Activated naive CD4-positive, alpha-beta T cell treated with anti-CD3 and anti-CD28 coated beads, Interleukin-2, amount 50 U/mL, for 16 hours (primary cell): ENCODE measurements around the gene RPL34.
A peak's percentile ranks its signal among the peaks of the same experiment; 100 is the strongest.
"Not testable (repeated sequence)": the region's sequence is repeated elsewhere in the genome, so short reads cannot be mapped to it uniquely, and the experiment has no call there.

Experiments
- DNase-seq: peaks from one replicate; pipeline ENCODE4 v3.0.0-alpha.2; 2020

The RPL34 gene

GRCh38 chr4:108620101-108620932 is at the start of gene RPL34:
RPL34 (plus strand) TSS chr4:108620576; CDS start chr4:108621960, 1,384 bp downstream.
- peak; percentile 98 for DNase-seq

- no peak for DNase-seq
These were observed 49.3 kb upstream of the RPL34 start for GRCh38 chr4:108570993-108571569.

GRCh38 chr4:108574402-108574801 is 46.0 kb upstream of the RPL34 start:
- DNase-seq = no peak

- no peak for DNase-seq
These were observed 39.3 kb upstream of the RPL34 start for GRCh38 chr4:108581083-108581482.

- DNase-seq = no peak
These were observed 33.6 kb upstream of the RPL34 start for GRCh38 chr4:108586778-108587177.

DNA sequence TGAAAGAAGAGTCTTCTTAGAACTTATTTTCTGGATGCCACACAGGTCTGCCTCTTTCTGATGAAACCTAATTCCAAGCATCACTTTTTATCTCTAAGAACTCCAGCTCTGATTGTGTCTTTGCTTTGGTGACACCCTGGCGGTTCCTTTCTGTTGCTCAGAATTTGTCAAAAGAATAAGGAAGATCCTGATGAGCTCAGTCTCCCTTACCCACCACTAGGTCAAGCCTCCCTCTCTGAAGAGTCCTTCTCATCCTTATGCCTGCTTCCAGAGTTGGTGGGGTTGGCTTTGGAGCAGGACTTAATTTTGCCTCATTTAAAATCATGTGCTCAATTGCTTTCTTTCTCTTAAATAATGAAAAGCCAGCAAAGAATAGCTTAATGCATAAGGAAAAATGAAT is 31.5 kb upstream of the RPL34 start:
- DNase-seq = no peak

- DNase-seq = no peak
These were observed 30.4 kb upstream of the RPL34 start for GRCh38 chr4:108589961-108590360.

- DNase-seq = no peak
These were observed 29.6 kb upstream of the RPL34 start for GRCh38 chr4:108590776-108591175.

GRCh38 chr4:108592674-108592986 is 27.7 kb upstream of the RPL34 start:
- no peak for DNase-seq

GRCh38 chr4:108594296-108594695 is 26.1 kb upstream of the RPL34 start:
- DNase-seq = not testable (repeated sequence)

GRCh38 chr4:108596344-108596743 is 24.0 kb upstream of the RPL34 start:
- DNase-seq = no peak

DNA sequence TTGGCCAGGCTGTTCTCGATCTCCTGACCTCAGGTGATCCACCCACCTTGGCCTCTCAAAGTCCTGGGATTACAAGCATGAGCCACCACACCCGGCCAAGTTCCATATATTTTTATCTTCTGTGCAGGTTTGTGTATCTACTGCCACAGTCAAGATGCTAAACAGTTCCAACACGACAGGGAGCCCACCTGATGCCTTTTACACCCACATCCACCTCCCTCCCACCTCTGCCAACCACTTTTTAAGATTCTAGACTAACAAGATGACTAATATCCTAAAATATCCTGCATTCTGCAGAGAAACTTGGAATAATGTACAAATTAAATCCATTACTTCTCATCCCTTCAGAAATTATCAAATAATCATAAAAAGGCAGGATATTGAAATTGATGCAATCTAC is 19.3 kb upstream of the RPL34 start:
- DNase-seq = no peak

DNA sequence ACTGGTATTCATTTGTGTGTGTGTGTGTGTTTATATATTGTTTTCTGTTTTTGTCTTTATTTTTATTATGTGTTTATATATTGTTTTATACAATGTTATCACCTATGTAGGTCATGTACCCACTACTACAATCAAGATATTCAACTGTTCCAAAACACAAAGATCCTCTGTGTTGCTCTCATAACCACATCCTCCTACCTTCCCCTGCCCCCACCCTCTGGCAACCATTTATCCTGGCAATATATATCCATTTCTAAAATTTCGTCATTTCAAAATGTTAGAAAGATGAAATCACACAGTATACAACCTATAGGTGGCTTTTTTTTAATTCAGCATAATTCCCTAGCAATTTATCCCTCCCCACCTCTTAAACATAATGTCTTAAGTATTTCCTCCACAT is 18.8 kb upstream of the RPL34 start:
- DNase-seq = no peak

DNA sequence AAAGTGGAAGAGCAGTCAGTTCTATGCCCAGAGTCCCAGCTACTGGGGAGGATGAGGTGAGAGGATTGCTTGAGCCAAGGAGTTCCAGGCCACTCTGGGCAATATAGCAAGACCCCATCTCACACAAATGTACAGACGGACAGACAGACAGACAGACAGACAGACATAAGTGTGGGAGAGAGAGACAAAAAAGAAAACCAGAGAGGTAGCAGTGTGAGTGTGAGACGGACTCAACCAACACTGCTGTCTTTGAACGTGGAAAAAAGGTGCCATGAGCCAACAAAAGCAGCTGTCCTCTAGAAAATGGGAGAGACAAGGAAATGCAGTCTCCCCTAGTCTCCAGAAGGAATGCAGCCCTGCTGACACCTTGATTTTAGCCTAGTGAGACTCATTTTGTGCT is 18.2 kb upstream of the RPL34 start:
- DNase-seq = no peak

- DNase-seq = no peak
These were observed 13.1 kb upstream of the RPL34 start for GRCh38 chr4:108607079-108607815.

- DNase-seq = no peak
These were observed 9.0 kb upstream of the RPL34 start for GRCh38 chr4:108611365-108611764.

- DNase-seq = no peak
These were observed 8.0 kb upstream of the RPL34 start for GRCh38 chr4:108612365-108612764.

DNA sequence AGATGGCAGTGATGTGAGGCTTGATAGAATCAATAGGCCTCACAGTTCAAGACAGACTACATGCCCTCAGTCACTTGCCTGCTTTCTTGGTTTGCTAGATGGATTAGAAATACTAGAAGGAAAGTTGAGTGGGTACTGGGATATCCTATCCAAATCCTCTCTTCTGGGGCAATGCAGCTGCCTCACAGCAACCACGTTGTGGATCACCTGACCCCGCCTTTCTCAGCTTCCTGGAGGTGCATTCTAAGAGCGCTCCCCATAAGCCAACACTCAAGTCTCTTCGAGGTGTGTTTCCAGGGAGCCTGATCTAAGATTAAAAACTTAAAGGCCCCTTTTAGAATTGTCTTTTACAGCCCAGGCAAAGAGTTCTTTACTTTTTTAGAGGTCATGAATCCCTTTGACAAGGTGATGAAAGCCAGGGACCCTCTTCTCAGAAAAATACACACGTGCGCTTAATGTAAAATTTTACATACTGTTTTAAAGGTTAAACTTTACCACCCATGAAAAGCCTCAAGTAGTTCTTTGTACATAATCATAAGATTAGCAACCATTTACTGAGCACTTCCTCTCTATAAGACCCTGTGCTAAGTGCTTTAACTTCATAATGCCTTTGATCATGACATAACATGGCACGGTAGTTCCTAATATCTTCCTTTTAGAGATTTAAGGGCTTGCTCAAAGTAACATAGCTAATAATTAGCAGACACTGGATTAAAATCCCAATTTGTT is 840 bp upstream of the RPL34 start:
- DNase-seq = peak; percentile 37

DNA sequence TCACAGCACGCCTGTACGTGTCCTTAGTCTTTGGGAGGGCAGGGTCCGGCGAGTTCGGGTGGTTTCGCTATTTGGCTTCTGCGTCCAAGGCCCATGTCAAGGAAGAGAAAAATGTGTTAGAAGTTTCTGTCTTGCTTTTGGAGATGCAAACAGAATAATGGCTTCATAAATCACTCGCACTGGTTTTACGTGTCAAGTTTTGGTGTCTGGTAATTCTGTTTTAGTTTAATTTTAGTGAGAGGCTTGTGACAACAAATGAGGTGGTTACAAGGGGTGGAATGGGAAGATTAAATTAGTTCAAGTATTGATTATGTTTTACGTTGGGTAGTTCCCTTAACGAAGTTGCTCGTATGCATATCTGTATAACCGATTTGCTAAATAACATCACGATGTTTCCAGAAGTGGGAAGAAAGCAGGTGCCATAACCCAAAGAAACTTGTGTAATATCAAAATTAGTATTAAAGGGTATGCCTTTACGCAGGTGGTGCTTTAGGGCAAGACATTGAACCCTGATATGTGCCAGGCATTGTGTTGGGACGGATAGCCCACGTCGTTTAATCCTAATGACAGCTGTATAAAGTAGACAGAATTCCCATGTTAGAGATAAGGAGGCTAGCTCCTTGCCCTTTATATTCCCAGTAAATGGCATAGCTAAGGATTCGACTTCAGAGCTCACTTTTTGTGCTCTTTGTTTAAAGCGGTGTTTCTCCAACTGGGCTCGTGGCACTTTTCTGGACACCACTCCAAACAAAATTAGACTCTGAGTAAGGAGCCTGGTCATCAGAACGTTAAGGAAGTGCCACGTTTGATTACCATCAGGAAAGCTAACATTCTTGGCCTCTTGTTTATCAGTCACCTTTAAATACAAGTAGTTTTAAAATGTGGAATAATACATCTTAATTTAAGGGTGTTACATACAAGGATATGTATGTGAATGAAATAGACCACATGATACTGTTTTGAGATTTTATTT is 843 bp downstream of the RPL34 start:
- DNase-seq = no peak

GRCh38 chr4:108622022-108622421 is 1.6 kb downstream of the RPL34 start:
- DNase-seq = no peak

DNA sequence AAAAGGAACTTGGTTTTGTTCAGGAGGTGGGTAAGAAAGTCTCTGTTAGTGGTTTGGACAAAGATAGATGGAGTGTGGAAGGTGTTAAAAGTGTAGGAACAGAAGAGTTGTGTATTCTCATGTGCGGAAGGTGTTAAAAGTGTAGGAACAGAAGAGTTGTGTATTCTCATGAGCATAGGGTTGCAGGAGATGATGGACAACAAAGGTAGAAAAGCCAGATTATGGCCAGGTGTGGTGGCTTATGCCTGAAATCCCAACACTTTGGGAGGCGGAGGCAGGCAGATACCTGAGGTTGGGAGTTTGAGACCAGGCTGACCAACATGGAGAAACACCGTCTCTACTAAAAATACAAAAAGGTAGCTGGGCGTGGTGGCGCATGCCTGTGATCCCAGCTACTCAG is 2.5 kb downstream of the RPL34 start:
- DNase-seq = no peak
